Measurements from ENCODE around the gene KHDRBS2. TPM values are rescaled to one million over a fixed set of nuclear protein-coding genes. Genes with fewer than 3 reads are reported as not detected.

Gene KHDRBS2
- total RNA-seq, 1 donor, result not detected

DNA sequence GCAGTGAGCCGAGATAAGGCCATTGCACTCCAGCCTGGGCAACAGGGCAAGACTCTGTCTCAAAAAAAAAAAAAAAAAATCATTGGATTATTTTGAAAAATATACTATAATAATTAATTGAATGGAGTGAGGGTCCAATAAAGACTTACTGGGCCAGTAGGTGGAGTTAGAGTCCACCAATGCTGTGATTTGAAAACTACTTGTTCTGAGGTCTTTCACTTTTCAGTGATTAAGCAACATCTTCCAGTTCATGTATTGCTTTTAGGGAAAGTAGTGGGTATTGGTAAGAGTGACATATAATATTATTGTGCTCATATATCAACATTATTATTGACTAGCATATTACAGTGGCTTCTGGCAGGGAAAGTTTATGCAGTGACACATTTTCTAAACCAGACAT is 530.3 kb downstream of the KHDRBS2 start:
- H2AFZ ChIP-seq (ENCODE audit: low read length), result no peak overlapping the region
- H3K79me2 ChIP-seq (ENCODE audit: insufficient read depth, low read length), result no peaks in the 10 kb centered on the region
- H3K4me3 ChIP-seq (ENCODE audit: insufficient read depth, low read length), result no peak overlapping the region
- TF ChIP-seq, protein P1, sequence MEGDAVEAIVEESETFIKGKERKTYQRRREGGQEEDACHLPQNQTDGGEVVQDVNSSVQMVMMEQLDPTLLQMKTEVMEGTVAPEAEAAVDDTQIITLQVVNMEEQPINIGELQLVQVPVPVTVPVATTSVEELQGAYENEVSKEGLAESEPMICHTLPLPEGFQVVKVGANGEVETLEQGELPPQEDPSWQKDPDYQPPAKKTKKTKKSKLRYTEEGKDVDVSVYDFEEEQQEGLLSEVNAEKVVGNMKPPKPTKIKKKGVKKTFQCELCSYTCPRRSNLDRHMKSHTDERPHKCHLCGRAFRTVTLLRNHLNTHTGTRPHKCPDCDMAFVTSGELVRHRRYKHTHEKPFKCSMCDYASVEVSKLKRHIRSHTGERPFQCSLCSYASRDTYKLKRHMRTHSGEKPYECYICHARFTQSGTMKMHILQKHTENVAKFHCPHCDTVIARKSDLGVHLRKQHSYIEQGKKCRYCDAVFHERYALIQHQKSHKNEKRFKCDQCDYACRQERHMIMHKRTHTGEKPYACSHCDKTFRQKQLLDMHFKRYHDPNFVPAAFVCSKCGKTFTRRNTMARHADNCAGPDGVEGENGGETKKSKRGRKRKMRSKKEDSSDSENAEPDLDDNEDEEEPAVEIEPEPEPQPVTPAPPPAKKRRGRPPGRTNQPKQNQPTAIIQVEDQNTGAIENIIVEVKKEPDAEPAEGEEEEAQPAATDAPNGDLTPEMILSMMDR (IDR thresholded peaks at IDR 0.05; ENCODE audit: extremely low read depth, low read depth, low read length), result no peak
- H3K4me1 ChIP-seq (ENCODE audit: insufficient read depth, low read length), result no peaks in the 10 kb centered on the region
- no peak for DNase-seq (ENCODE audit: insufficient read length, low spot score, missing footprints)
- H3K27me3 ChIP-seq (ENCODE audit: insufficient read depth, low read length), result no peaks in the 10 kb centered on the region
- peaks cover 2% of the 10 kb centered on the region for H3K9me3 ChIP-seq (ENCODE audit: low read depth, low read length)
- H3K27ac ChIP-seq (ENCODE audit: low read depth, low read length), result no peak overlapping the region
- no peaks in the 10 kb centered on the region for H3K36me3 ChIP-seq (ENCODE audit: insufficient read depth, low read length)
- H4K20me1 ChIP-seq (ENCODE audit: insufficient read depth, low read length), result no peaks in the 10 kb centered on the region
- no peak overlapping the region for H3K4me2 ChIP-seq (ENCODE audit: insufficient read depth, low read length)

DNA sequence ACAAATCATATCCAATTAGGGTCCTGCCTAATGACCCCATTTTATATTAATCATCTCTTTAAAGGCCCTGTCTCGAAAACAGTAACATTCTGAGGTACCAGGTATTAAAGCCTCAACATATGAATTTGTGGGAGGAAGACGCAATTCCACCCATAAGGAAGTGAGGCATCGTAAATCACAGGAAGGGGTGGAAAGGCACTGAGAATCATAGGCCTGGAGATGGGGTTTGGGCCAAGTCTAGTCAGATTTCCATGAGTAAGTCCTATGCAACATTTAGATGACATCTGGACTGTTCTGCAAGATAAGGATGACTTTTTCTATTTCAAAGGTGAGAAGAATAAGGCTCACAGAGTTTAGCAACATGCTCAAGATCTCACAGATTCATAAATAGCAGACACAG is 534.0 kb downstream of the KHDRBS2 start:
- H4K20me1 ChIP-seq (ENCODE audit: insufficient read depth, low read length), result no peaks in the 10 kb centered on the region
- H3K79me2 ChIP-seq (ENCODE audit: insufficient read depth, low read length), result no peaks in the 10 kb centered on the region
- H2AFZ ChIP-seq (ENCODE audit: low read length), result no peak overlapping the region
- no peak overlapping the region for H3K4me3 ChIP-seq (ENCODE audit: insufficient read depth, low read length)
- H3K4me2 ChIP-seq (ENCODE audit: insufficient read depth, low read length), result no peak overlapping the region
- no peaks in the 10 kb centered on the region for H3K27me3 ChIP-seq (ENCODE audit: insufficient read depth, low read length)
- no peak overlapping the region for H3K27ac ChIP-seq (ENCODE audit: low read depth, low read length)
- TF ChIP-seq, protein P1 (IDR thresholded peaks at IDR 0.05; ENCODE audit: extremely low read depth, low read depth, low read length), result no peak
- no peaks in the 10 kb centered on the region for H3K4me1 ChIP-seq (ENCODE audit: insufficient read depth, low read length)
- no peak for DNase-seq (ENCODE audit: insufficient read length, low spot score, missing footprints)
- H3K36me3 ChIP-seq (ENCODE audit: insufficient read depth, low read length), result no peaks in the 10 kb centered on the region
- H3K9me3 ChIP-seq (ENCODE audit: low read depth, low read length), result peaks cover 2% of the 10 kb centered on the region

DNA sequence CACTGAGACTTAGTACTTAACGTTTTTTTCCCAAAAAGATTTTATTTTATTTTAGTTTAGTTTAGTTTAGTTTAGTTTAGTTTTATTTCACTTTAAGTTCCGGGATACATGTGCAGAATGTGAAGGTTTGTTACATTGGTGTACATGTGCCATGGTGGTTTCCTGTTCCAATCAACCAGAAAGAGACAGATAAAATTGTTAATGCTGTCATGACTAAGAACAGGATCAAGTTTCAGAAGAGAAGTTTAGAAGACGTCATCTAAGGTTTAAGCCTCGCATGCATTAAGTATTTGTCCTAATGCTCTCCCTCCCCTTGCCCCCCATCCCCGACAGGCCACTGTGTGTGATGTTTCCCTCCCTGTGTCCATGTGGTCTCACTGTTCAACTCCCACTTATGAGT is 540.0 kb downstream of the KHDRBS2 start:
- no peak overlapping the region for H2AFZ ChIP-seq (ENCODE audit: low read length)
- H3K4me3 ChIP-seq (ENCODE audit: insufficient read depth, low read length), result no peak overlapping the region

DNA sequence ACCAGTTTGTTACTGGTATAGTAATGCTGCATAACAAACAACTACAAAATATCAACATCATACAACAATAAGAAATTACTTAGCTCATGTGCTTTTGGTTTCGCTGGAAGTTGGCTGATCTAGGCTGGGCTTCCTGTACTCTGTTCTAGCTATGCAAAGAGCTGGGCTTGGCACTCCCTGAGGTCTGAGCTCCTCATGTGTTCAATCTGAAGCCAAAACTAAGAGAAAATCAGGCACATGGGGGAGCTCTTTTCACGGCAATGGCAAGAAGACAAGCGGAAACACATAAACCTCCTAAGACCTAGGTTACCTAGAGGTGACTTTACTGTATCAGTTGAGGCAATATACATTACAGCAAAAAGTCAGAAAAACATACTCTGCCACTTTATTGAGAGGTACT is 574.2 kb downstream of the KHDRBS2 start:
- H3K4me3 ChIP-seq (ENCODE audit: insufficient read depth, low read length), result no peak overlapping the region

More for the DNA sequence above, 540.0 kb downstream of the KHDRBS2 start:
- H4K20me1 ChIP-seq (ENCODE audit: insufficient read depth, low read length), result no peaks in the 10 kb centered on the region
- TF ChIP-seq, protein P1 (IDR thresholded peaks at IDR 0.05; ENCODE audit: extremely low read depth, low read depth, low read length), result no peak
- no peaks in the 10 kb centered on the region for H3K27me3 ChIP-seq (ENCODE audit: insufficient read depth, low read length)
- no peak for DNase-seq (ENCODE audit: insufficient read length, low spot score, missing footprints)
- no peaks in the 10 kb centered on the region for H3K79me2 ChIP-seq (ENCODE audit: insufficient read depth, low read length)
- H3K27ac ChIP-seq (ENCODE audit: low read depth, low read length), result no peak overlapping the region
- no peak overlapping the region for H3K4me2 ChIP-seq (ENCODE audit: insufficient read depth, low read length)
- H3K4me1 ChIP-seq (ENCODE audit: insufficient read depth, low read length), result no peaks in the 10 kb centered on the region
- H3K9me3 ChIP-seq (ENCODE audit: low read depth, low read length), result peaks cover 2% of the 10 kb centered on the region
- no peaks in the 10 kb centered on the region for H3K36me3 ChIP-seq (ENCODE audit: insufficient read depth, low read length)

More for the DNA sequence above, 574.2 kb downstream of the KHDRBS2 start:
- H3K4me1 ChIP-seq (ENCODE audit: insufficient read depth, low read length), result no peaks in the 10 kb centered on the region
- H3K79me2 ChIP-seq (ENCODE audit: insufficient read depth, low read length), result no peaks in the 10 kb centered on the region
- no peaks in the 10 kb centered on the region for H4K20me1 ChIP-seq (ENCODE audit: insufficient read depth, low read length)
- H3K36me3 ChIP-seq (ENCODE audit: insufficient read depth, low read length), result no peaks in the 10 kb centered on the region
- TF ChIP-seq, protein P1 (IDR thresholded peaks at IDR 0.05; ENCODE audit: extremely low read depth, low read depth, low read length), result no peak
- no peak for DNase-seq (ENCODE audit: insufficient read length, low spot score, missing footprints)
- no peak overlapping the region for H3K4me2 ChIP-seq (ENCODE audit: insufficient read depth, low read length)
- H3K27me3 ChIP-seq (ENCODE audit: insufficient read depth, low read length), result no peaks in the 10 kb centered on the region
- H3K27ac ChIP-seq (ENCODE audit: low read depth, low read length), result no peak overlapping the region
- H3K9me3 ChIP-seq (ENCODE audit: low read depth, low read length), result peaks cover 2% of the 10 kb centered on the region
- no peak overlapping the region for H2AFZ ChIP-seq (ENCODE audit: low read length)
